ENCODE results near the gene NANOS3.

Gene NANOS3

GRCh38 chr19:13876834-13877233 lies at the start of gene NANOS3:
TSS of gene NANOS3 (plus strand) at chr19:13877134. CDS start at chr19:13877249, 115 bp downstream.
- in situ Hi-C loops (cut with HindIII; ENCODE audit: low pct_ligation_motif_present, low pct_unique_long_range_greater_than_20kb, low sequenced_read_pairs), result no loop called here
- DNase-seq, result no peak

GRCh38 chr19:13827656-13828055 lies 49.3 kb upstream of the NANOS3 start:
- in situ Hi-C loops (cut with HindIII; ENCODE audit: low pct_ligation_motif_present, low pct_unique_long_range_greater_than_20kb, low sequenced_read_pairs), result no loop called here
- DNase-seq, result no peak

- DNase-seq, result no peak
- in situ Hi-C loops (cut with HindIII; ENCODE audit: low pct_ligation_motif_present, low pct_unique_long_range_greater_than_20kb, low sequenced_read_pairs), result no loop called here
Measured at GRCh38 chr19:13830114-13830740, 46.7 kb upstream of the NANOS3 start.

GRCh38 chr19:13830741-13831536 lies 46.0 kb upstream of the NANOS3 start:
- in situ Hi-C loops (cut with HindIII; ENCODE audit: low pct_ligation_motif_present, low pct_unique_long_range_greater_than_20kb, low sequenced_read_pairs), result no loop called here
- DNase-seq, result no peak

DNA sequence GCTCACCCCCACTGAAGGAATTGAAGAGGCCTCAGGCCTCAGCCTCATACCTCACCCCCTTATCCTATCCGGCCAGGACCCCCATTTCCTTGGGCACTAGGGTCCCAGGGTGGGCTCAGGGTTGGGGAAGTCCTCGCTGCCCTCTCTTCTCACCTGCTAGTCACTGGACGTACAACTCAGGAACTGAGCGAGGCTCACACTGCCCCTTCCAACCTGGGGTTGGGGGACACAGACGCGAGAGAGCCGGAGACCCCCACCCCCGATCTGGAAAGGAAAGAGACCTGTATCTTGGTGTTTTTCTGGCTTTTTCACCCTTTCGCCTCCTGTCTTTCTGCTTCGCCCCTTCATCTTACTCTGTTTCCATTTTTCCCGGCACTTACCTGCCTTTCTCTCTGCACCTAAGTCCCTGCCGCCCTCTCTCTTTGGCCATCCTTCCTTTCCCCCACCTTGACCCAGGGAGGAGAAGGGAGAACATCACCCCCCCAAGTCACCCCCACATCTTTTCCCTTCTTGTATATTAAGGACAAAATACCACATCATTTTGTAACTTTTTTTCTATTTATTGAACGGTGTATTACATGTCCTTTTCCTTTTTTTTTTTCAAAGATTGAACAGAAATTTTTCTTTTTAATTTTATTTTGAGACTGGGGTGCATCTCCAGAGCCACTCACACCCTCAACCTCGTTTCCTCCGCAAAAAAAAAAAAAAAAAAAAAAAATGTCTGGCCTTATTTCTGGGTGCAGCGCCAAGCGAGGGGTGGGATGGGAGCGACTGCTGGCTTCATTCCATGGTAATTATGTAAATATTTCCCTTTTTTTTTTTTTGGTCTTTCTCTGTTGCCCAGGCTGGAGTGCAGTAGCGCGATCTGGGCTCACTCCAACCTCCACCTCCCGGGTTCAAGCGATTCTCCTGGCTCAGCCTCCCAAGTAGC lies 45.1 kb upstream of the NANOS3 start:
- no peak for DNase-seq
- in situ Hi-C loops (cut with HindIII; ENCODE audit: low pct_ligation_motif_present, low pct_unique_long_range_greater_than_20kb, low sequenced_read_pairs), result no loop called here

DNA sequence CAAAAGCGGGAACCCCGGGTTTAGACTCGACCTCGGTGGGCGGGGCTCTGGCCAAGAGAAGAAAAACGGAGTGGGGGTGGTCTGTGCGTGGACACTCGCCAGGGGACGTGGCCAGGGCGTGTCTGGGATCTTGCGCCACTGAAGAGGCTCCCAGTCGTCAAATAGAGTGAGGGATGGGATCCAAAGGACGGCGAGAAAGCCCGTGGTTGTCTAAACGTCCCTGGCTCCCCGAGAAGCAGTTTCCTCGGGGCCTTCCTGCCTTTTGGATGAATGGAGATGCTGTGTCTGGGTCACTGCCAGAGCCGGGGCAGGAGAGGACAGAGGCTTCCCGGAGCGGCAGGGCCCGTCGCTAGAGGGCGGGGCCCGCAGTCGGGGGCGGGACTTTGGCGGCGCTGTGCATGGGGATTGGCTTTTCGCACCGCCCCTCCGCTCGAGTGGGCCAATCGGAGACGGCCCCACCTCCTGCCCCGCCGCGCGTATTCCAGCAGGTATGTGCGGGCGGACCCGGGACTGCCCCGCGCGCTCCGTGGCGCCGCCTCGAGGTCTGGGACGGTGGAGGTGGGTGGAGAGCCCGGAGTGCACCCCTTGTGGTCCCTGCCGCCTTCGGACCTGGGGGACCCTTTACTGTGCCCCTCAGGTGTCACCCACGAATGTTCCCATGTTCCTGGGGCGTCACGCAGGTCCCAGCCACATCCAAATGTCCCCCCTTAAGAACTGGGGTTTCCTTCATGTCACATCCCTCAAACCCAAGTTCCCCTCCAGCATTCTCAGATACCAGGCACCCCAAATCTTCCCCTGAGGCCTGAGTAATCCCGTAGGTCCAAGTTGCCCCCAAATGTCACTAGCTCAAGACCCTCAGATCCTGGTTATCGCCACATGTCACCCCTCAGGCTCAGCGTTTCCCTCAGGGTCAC lies 43.3 kb upstream of the NANOS3 start:
- in situ Hi-C loops (cut with HindIII; ENCODE audit: low pct_ligation_motif_present, low pct_unique_long_range_greater_than_20kb, low sequenced_read_pairs), result no loop called here
- DNase-seq, result peak; percentile 89

- in situ Hi-C loops (cut with HindIII; ENCODE audit: low pct_ligation_motif_present, low pct_unique_long_range_greater_than_20kb, low sequenced_read_pairs), result no loop called here
- DNase-seq, result peak; percentile 38
Measured at GRCh38 chr19:13834244-13835069, 42.5 kb upstream of the NANOS3 start.

DNA sequence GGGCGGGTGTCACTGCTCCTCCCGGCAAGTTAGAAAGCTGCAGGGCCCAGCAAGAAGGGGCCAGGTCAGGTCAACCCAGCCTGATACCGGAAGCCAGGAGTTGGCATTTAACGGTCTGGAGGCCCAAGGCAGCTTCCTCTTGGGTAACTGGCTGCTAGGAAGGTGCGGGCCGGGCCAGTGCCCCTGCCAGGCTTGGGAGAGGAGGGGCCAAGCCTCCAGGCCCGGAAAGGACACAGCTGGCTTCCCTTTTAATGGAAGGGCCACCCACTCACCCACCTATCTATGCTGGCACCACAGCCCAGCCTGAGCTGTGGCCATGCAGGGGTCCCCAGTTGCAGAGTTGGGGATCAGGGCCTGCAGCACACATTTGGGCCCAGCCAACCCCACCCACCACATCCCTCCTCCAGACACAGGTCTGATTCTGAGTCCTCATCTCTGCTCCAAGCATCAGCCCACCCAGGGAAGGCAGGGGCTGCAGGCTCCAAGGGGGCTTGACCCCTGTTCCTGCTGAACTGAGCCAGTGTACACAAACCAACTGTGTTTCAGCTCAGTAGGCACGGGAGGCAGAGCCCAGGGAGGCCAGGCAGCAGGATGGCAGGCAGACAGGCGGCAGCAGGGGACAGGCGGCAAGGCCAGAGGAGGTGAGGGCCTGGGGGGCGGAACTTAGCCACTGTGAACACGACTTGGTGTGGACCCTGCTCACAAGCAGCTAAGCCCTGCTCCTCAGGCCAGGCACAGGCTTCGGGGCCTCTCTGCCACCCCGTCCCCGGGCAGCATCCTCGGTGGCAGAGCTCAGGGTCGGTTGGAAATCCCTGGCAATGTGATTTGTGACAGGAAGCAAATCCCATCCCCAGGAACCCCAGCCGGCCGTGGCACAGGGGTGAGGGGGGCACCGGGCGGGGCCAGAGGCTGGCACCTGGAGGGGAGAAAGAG lies 40.9 kb upstream of the NANOS3 start:
- no peak for DNase-seq
- in situ Hi-C loops (cut with HindIII; ENCODE audit: low pct_ligation_motif_present, low pct_unique_long_range_greater_than_20kb, low sequenced_read_pairs), result no loop called here

DNA sequence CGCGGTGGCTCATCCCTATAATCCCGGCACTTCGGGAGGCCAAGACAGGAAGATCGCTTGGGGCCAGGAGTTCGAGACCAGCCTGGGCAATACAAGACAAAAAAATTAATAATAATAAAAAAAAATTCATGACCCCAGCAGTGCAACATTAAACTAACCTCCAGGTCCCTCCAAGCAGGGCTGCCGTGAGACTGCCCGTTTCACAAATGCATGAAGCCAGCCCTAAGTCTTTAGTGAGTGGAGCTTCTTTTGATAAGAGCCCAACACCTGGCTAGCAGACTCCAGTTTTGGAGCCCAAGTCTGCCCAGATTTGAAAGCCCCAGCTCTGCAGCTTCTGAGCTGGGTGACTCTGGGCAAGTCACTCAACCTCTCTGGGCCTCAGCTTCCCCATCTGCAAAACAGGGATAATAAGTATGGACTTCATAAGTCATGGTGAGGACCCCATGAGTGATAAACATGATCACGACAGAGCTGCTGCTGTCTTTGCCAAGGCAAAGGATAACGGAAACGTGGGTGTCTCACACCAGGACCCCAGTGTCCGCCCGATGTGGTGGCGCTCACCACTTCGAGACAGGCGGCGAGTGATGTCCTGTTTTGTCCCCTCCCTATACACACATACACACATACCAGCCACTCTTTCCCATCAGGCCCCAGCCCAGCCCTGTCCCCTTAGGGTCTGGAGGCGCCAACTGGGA lies 38.4 kb upstream of the NANOS3 start:
- in situ Hi-C loops (cut with HindIII; ENCODE audit: low pct_ligation_motif_present, low pct_unique_long_range_greater_than_20kb, low sequenced_read_pairs), result no loop called here
- no peak for DNase-seq

GRCh38 chr19:13839130-13839937 lies 37.6 kb upstream of the NANOS3 start:
- peak; percentile 55 for DNase-seq
- in situ Hi-C loops (cut with HindIII; ENCODE audit: low pct_ligation_motif_present, low pct_unique_long_range_greater_than_20kb, low sequenced_read_pairs), result no loop called here

DNA sequence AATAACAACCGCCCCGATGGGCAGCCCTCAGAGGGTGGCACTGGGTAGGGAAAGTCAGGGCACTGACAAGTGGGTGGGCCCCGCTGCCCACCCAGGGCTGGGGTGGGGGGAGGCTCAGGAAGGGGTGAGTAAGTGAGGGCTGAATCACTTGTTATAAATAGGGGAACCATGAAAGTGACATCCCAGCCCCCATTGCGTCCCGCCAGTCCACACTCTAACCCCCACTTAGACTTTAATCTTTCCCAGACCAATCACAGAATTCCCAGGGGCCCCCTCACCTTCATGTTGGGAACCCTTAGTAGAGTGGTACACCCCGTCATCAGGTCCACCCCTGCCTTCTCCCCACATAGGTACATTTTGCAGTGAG lies 37.0 kb upstream of the NANOS3 start:
- in situ Hi-C loops (cut with HindIII; ENCODE audit: low pct_ligation_motif_present, low pct_unique_long_range_greater_than_20kb, low sequenced_read_pairs), result no loop called here
- DNase-seq, result no peak

DNA sequence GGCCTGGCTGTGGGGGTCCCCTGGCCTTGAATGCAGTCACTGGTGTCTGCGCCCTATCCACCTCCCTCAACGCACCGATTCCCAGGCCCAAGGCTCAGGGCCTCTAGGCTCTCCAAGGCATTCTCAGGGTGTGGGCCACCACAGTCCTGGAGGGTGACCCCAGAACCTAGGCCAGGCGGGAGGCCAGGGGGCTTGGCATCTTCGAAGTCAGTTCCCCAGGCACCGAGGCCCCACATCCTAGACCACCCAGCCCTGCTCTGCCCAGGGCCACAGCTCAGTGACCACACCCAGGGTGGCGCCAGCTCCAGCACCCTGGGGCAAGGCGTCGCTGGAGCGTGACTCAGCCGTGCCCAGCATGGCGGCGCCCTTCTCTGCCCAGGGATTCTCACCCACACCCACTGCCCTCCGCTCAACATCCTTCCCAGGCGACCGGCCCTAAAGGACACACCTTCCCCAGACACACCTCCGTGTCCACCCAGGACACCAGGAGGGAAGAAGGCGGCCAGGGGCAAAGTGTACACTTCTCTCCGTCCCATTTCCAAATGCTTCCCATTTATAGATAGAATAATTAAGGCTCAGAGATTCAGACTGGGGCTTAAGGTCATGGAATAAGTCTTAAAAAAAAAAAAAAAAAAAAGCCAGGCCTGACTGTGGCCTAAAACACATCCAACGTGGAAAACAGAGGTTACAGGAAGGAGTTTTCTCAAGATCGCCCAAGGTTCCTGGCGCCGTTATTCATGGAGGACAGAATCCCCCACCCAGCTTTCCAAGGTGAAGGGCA lies 36.4 kb upstream of the NANOS3 start:
- peak; percentile 71 for DNase-seq
- in situ Hi-C loops (cut with HindIII; ENCODE audit: low pct_ligation_motif_present, low pct_unique_long_range_greater_than_20kb, low sequenced_read_pairs), result no loop called here

GRCh38 chr19:13841086-13841961 lies 35.6 kb upstream of the NANOS3 start:
- in situ Hi-C loops (cut with HindIII; ENCODE audit: low pct_ligation_motif_present, low pct_unique_long_range_greater_than_20kb, low sequenced_read_pairs), result no loop called here
- no peak for DNase-seq

DNA sequence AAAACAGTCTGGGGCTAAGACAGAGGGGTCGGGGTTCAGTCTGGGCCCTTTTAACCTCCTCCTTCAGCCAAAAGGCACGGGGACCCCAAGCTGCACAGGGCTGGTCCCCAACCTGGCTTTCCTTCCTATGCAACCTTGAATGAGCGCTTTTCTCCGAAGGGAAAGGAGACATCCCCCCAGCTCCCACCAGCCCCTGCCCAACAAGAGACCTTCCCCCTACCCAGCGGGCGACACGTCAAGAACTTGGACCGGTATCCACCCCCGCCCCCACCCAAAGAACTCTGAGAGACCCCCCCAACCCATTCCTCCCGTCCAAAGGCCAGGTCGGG lies 35.0 kb upstream of the NANOS3 start:
- in situ Hi-C loops (cut with HindIII; ENCODE audit: low pct_ligation_motif_present, low pct_unique_long_range_greater_than_20kb, low sequenced_read_pairs), result no loop called here
- no peak for DNase-seq

Data from ACHN (cell line).